ENCODE results near the gene TMEM179.

- TF ChIP-seq CTCF (IDR thresholded peaks at IDR 0.05) (no peak), POLR2A (IDR thresholded peaks at IDR 0.05) (no peak)
Observed at GRCh38 chr14:104652386-104652785, 47.8 kb upstream of the TMEM179 start.

Measured in uterus (tissue), 2 donors.